NCI-H345 treated with DMSO at 0.1 percent for 48 hours (cell line): ENCODE data around the gene PNPLA2.

Source experiments
- DNase-seq: peaks from one replicate; lab custom pipeline; 2025; ENCODE audit not compliant: unreplicated experiment; lab: John Stamatoyannopoulos, UW

PNPLA2 gene

GRCh38 chr11:858053-858761 is 39.5 kb downstream of the PNPLA2 start:
- no peak for DNase-seq

DNA sequence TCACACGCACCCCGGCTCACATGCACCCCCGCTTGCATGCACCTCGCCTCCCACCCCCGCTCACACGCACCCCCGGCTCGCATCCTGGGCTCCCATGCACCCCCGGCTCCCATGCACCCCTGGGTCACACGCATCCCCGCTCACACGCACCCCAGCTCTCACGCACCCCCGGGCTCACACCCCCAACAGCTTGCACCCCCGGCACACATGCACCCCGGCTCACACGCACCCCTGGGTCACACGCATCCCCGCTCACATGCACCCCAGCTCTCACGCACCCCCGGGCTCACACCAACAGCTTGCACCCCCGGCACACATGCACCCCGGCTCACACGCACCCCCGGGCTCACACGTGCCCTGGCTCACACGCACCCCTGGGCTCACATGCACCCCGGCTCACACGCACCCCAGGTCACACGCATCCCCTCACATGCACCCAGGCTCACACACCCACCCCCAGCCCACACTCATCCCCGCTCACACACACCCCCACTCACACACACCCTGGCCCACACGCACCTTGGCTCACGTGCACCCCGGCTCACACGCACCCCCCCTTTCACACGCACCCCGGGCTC is 40.1 kb downstream of the PNPLA2 start:
- DNase-seq: no peak

- DNase-seq: peak; percentile 83
Observed at GRCh38 chr11:859394-860131, 40.8 kb downstream of the PNPLA2 start.

DNA sequence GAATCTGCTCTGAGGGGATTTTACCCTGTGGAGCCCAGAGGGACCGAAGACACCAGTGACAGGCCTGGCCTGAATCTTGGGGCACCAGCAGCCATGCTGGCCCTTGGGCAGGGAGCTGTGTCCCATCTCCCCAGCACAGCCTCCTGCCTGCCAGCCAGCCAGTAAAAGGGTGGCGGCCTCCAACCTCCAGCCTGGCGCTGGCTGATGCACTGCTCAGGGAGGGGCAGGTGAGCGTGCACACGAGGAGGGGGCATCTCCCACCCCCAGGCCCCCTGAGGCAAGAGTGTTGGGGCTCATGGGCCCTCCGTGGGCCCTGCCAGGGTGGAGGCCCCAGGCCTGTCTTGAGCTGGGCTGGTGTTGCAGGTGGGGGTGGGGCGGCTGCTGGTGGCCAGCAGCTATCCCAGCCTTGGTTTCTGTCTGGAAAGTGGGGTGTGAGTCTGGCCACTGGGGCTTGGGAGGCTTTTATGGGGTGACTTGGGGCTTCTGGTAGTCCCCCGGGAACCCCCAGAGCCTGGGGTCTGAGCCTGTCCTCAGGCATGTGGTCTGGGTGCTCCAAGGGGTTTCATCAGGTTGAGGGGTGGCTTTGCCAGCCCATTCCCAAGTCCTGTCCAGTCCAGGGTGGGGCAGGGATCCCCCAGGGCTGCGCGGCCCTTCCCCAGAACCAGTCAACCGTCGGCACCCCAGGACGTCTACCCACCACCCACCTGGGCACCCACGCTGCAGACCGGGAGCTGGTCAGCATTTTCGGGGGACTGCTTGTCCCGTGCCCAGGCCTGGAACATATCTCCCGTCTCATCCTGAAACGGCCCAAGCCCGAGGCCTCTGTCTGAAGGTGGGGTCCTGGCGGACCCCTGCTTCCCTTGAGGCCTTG is 41.8 kb downstream of the PNPLA2 start:
- no peak for DNase-seq

DNA sequence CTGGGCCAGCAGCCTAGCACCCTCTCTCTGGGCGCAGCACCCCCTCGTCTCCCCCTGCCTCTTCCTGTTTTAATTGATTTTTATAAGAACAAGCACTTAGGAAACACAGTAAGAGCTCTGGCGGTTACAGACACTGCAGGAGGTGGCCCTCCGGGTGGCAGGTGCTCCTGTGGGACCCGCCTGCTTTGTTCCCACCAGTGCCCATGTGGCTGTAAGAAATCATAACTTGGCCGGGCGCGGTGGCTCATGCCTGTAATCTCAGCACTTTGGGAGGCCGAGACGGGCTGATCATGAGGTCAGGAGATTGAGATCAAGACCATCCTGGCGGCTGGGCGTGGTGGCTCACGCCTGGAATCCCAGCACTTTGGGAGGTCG is 42.4 kb downstream of the PNPLA2 start:
- peak; percentile 48 for DNase-seq

GRCh38 chr11:862081-862661 is 43.5 kb downstream of the PNPLA2 start:
- no peak for DNase-seq

GRCh38 chr11:862696-863022 is 43.9 kb downstream of the PNPLA2 start:
- no peak for DNase-seq

DNA sequence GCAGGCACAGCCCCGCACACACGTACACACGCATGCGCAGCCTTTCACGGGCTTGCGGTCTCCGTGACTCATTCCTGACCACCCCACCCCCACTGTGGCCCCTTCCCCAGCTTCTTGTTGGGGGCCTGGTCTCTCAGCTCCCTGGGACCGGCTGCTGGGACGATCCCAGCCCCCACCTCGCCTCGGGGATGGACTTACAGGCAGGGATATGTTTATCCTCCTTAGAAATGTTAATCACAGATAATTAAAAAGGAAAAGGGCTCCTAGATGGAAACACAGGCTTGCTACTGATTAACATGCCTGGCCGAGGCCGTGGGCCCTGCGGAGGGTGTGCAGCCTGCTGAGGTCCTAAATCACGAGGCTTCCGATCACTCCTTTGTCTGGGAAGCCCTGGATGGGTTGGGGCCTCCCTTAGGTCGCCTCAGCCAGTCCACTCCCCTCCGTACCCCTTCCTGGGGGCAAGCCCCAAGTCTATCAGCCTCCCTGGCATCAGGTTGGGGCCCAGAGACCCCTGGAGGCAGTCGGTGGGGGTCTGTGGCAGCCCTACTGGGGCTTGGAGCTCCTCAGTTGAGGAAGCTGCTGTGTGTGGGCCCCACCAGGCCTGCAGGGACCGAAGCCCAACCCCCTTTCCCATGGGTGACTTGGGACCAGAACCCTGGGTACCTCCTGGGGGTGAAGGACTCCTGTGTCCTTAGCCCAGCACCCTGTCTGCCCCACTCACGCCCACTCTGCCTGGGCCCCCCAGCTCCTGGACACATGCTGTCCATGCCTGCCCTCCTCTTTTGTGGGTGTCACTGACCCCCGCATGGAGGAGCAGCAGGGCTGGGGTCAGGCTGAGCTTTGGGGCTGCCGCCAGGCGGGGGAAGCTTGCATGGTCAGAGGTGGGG is 44.6 kb downstream of the PNPLA2 start:
- no peak for DNase-seq

- DNase-seq: no peak
Observed at GRCh38 chr11:863910-864827, 45.5 kb downstream of the PNPLA2 start.

GRCh38 chr11:864898-865297 is 46.2 kb downstream of the PNPLA2 start:
- no peak for DNase-seq

DNA sequence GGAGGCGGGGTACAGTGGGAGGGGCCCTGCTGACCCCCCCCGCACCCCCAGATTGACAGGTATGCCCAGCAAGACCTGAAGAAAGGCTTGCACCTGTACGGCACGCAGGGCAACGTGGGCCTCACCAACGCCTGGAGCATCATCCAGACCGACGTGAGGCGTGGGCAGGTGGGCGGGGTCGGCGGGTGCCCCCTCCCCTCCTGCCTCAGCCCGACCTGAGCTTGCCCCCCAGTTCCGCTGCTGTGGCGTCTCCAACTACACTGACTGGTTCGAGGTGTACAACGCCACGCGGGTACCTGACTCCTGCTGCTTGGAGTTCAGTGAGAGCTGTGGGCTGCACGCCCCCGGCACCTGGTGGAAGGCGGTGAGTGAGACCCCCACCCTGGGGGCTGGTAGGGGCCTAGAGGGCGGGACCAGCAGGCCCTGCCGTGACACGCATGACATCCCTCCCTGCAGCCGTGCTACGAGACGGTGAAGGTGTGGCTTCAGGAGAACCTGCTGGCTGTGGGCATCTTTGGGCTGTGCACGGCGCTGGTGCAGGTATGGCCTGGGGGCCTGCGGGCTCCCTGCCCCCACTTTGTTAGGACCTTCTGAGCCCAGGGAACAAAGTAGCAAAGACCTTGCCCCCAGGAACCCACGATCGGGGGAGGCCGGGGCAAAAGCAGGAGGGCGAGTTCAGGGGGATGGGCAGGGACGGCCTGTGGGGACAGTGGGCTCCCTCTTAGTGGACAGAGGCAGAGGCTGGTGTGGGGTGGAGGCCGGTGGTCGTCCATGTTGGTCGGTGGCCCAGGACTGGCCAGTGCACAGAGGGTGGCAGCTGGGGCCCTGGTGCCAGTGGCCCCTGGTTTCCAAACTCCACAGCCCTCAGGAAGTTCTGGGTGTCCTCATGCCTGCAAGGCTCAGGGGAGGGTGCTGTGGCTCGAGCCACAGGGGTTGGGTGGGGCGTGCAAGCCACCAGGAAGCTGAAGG is 47.0 kb downstream of the PNPLA2 start:
- no peak for DNase-seq

GRCh38 chr11:866481-866880 is 47.8 kb downstream of the PNPLA2 start:
- no peak for DNase-seq

DNA sequence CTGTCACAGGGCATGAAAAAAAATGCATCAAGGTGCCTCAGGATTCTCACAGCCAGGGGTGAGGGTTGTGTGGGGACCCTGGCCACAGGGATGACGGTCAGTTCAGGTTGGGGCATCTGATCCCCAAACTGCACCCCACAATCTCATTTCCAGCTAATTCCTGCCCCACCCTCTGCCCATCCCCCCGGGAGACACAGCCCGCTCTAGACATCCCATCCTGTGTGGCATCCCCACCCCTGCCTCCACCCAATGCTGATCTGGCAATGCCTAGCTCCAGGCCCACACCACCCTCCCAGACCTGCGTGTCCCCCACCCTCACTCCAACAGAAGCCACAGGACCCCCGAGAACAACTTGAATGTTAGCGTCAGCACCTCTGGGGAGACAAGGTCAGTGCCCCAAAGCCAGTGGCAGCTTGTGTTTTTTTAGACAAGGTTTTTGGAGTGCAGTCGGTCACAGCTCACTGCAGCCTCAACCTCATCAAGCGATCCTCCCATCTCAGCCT is 49.2 kb downstream of the PNPLA2 start:
- no peak for DNase-seq

- DNase-seq: no peak
Observed at GRCh38 chr11:868394-868793, 49.7 kb downstream of the PNPLA2 start.

GRCh38 chr11:868802-869201 is 50.1 kb downstream of the PNPLA2 start:
- no peak for DNase-seq

- no peak for DNase-seq
Observed at GRCh38 chr11:869399-870126, 50.8 kb downstream of the PNPLA2 start.

DNA sequence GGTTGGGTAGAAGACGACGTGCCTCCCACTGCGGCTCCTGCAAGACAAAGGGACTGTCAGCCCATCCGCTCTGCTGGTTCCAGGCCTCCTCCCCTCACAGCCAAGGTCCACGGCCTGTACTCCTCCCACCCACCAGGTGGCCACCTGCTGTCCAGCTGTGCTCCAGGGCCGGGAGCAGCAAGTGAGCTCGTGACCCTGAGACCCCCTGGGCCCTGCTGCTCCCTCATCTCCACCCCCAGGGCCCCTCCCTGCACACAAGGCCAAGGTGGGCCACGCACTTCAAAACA is 51.4 kb downstream of the PNPLA2 start:
- DNase-seq: no peak
